T1000 (cell line): Measurements from ENCODE around the gene SLIRP.
"Not testable (repeated sequence)": the region's sequence is repeated elsewhere in the genome, so short reads cannot be mapped to it uniquely, and the experiment has no call there.

ENCODE experiments used
- DNase-seq: peaks from one replicate; lab custom pipeline; 2025; ENCODE audit warnings: mixed read lengths; lab: John Stamatoyannopoulos, UW

The SLIRP gene

DNA sequence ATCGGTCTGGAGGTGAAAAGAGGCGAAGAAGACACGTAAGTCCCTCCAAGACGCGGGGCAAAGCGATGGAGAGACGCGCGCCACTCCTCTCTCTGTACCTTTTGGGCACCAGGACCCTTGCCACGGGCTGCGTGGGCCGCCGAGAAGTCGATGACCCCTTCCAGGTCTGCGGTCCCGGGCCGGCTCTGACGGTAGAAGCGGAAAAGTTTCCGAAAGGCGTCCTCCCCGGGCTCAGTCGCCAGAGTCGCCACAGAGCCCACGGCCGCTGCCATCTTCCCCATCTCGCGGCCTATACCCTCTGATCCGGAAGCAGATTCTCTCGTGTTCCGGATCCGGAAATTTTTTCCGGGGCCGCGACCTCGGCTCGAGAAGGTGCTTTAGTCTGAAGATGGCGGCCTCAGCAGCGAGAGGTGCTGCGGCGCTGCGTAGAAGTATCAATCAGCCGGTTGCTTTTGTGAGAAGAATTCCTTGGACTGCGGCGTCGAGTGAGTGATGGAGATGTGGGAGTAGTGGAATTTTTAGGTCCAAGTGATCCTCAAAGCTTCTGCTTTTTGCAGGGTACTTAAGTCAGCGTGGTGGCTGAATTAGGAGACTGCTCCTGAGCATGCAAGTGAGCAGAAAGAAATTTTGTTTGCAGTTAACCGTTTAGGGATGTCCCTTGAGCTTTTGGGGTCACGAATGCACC is at the start of gene SLIRP, which contains the start of gene ALKBH1:
Gene SLIRP (plus strand): TSS at position 380 of the 685 bp plus-strand sequence. CDS start 9 bp downstream, at position 389.
Gene ALKBH1 (minus strand): TSS at position 300 of the 685 bp plus-strand sequence. CDS start 19 bp downstream, at position 281.
- DNase-seq: peak; percentile 63

DNA sequence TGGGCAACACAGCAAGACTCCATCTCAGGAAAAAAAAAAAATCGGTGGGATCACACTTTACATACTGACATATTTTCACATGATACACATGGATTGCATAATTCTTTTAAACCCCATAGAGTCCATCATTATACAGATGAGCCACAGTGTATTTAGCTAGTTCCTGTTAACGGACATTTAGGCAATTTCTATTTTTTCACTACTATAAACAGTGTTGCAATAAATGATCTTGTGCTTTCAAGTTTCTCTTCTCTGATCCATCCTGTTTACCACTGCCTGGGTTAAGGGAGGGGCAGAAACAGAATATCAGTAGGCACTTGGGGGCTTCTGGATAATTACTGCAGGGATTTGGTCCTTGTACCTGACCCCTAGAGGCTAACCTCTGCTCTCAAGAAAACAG is 48.1 kb upstream of the SLIRP start:
- DNase-seq: no peak

DNA sequence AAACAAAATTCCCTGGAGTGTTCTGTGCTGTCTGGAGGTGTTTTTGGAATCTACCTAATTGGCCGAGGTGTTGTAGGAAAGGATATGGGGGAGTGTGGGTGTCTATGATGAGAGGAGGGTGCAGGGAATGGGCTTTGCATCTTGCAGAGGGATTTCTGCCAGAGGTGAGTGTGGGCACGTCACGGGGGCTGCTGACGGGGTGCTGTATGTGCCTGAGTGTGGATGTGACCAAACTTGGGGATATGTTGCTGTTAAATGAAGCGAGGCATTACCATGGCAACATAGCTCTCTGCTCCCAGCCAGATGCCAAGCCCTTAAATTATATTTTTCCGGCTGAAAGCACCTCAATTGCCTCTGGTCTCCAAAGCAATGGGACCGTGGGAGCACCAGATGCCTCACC is 47.1 kb upstream of the SLIRP start:
- DNase-seq: no peak

DNA sequence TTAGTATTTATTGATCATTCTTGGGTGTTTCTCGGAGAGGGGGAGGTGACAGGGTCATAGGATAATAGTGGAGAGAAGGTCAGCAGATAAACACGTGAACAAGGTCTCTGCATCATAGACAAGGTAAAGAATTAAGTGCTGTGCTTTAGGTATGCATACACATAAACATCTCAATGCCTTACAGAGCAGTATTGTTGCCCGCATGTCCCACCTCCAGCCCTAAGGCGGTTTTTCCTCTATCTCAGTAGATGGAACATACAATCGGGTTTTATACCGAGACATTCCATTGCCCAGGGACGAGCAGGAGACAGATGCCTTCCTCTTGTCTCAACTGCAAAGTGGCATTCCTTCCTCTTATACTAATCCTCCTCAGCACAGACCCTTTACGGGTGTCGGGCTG is 46.3 kb upstream of the SLIRP start:
- DNase-seq: not testable (repeated sequence)

DNA sequence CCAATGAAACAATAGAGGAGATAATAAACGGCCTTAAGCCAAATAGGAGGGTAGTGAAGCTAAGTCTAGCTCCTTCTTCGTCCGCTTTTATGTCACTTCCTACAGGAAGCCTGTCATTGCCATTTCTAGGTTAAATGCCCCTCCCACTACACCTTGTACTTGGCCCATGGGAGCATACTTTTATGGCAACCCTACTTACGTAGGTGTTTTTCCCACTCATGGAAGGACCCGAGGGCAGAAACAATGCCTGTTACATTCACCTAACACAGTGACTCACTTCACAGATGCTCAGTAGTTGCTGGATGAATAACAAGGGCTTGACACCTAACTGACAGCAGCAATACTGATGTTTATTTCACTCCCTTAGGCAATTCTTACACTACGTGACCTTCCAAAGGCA is 44.6 kb upstream of the SLIRP start:
- DNase-seq: peak; percentile 16

DNA sequence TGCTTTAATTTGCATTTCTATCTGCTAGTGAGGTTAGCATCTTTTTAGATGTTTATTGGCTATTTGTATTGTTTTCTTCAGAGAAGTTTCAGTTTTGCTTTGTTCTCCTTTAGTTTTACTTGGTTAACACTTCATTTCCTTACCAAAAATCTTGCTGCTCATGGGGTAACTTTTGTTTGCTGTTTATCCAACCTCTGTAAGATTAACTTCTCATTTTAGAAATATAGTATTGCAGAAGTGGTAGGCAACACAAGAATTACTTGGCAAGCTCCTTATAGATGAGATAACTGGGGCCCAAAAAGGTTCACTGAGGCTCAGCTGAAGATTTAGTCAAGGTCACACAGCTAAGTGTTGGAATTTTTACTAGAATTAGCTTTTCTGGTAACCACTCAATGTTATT is 40.6 kb upstream of the SLIRP start:
- no peak for DNase-seq

DNA sequence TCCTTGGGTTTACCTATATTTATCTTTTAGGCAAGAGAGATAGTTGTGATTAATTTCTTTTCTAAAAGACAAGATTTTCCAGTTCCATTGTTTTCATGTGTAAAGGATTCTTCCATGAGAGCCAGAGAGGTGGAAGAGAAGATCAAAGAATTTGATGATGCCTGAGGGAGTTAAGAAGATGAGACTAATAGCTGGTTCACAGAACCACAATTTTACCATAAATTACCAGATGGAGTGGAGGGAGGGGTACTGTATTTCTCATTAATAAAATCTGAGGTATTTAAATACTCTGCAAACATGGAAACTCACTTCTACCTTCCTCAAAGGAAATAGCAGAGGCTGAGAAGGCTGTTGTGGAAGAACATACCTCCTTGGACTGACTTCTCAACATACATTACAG is 34.7 kb upstream of the SLIRP start:
- no peak for DNase-seq

DNA sequence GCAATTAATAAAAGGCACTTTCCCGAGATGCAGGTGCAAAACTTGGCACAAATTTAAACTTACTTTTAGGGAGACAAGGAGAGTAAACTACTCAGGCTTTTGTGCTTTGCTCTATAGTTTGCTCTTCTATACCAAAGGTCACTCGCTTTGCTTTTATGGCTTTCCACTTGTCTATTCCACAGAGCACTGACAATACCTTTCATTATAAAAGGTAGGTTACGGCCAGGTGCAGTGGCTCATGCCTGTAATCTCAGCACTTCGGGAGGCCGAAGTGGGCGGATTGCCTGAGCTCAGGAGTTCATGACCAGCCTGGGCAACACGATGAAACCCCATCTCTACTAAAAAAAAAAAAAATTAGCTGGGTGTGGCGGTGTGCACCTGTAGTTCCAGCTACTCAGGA is 33.0 kb upstream of the SLIRP start:
- no peak for DNase-seq

DNA sequence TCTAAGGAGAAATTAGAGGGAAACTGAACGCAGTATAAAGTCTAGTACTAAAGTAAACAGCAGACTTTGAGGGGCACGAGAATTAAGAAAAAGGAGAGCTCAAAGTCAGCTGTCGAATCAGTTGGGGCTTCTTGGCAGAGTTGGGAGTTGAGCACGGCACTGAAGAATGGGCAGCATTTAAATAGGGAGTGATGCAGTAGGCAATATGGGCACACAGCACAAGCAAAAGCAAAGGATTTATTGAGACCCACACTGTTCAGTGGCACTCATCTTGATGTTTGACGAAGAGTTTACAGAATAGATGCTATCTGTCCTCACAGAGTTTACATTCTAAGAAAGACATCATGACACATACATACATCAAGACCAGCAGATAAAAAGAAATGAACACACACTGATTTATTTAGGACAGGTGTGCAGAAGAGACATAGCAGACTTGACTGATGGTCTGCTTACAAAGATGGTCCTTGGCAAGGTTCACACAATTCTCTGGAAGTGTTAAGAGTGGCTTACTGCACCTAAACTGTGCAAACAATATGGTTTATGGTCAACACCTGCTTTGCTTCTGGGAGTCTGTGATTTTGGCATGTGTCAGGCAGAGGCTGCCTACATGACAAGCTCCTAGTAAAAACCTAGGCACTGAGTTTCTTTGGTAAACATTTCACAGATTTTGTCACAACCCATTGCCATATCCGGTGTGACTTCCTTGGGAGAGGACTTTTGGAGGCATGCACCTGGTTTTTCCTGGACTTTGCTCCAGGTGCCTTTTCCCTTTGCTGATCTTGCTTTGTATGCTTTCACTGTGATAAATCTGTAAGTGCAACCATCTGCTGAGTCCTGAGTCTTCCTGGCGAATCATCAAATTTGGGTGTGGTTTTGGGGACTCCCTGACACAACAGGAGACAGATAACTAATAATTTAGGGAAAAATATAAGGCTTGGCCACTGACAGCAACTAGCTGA is 26.4 kb upstream of the SLIRP start:
- no peak for DNase-seq

DNA sequence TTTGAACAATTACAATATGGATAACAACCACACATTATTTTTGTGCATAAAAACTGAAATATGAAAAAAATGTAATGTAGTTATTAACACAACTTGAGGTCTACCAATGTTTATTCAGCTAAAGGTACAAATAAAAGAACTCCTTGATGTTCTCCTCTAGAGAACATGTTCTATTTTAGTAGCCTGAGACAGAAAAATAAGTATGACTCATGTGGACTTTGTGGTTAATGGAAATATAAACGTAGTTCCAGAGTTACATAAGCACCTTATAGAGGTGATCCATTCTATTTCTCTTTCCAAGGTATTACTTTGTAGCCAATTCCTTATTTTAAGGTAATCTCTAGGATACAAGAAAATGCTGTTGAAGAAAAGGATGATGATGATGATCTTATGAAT is 25.7 kb upstream of the SLIRP start:
- no peak for DNase-seq

DNA sequence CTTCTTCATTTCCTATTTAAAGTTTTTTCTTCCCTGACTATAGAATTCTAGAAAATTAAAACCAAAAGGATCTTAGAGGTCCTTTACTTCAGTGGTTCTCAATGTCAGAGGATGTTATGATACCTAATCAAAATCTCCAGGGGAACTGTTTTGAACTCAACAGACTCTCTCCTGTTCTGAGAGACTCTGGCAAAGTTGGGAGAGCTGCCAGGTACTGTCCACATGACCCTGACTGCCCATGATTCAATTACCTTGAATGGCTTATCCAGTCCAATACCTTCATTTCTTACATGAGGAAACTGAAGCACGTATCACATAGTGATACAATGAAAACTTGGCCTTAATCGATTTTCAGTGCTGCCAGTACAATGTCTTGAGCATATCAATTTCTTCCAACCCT is 16.6 kb upstream of the SLIRP start:
- DNase-seq: no peak

DNA sequence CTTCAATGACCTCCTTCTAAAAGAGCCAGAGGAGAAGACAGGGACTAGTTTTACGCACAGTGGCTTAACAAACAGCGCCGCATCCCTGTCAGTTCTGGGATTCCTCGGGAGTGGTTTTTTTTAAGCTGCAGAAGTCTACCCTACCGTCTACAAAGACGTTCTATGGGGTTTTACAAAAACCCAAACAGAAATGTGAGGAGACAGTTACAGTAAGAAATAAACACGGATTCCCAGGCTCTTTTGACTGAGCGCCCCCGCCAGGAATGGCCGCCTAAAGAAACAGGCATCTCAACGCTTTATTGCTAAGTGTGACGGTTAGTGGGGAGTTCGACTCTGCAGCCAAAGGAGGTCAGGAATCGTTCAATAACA is 564 bp upstream of the SLIRP start:
- DNase-seq: no peak

DNA sequence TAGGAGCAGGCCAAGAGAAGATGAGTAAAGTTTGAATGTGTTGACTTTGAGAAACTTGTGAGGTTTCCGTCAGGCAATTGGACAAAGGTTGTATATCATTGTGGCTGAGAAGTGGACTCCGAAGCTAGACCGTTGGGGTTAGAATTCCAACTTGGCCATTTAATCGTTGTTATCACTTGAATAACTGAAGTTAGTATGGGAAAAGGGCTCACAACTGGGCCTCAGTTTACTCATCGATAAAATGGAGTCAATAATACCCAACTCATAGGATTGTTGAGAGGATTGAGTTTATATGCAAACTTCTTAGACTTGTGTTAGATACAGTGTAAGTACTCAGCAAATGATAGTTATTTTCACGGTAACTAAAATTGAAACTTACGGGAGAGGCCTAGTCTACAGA is 846 bp downstream of the SLIRP start:
- no peak for DNase-seq

DNA sequence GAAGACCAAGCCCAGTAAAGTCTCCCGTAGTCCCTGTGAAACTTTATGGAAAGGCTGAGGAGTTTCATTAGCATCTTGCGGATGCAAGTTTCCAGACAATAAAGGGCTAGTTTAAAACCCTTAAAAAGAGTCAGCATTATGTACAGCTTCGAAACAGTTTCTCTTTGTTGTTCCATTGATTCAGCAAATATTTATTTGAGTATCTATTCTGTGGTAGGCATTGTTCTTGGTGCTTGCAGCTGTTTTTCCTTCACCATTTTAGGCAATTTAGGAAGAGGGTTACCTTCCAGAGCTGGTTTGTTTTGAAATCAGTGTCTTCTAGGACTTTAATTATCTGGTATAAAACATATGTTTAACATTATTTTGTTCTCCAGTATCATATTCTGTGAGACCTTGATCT is 1.5 kb downstream of the SLIRP start:
- no peak for DNase-seq

DNA sequence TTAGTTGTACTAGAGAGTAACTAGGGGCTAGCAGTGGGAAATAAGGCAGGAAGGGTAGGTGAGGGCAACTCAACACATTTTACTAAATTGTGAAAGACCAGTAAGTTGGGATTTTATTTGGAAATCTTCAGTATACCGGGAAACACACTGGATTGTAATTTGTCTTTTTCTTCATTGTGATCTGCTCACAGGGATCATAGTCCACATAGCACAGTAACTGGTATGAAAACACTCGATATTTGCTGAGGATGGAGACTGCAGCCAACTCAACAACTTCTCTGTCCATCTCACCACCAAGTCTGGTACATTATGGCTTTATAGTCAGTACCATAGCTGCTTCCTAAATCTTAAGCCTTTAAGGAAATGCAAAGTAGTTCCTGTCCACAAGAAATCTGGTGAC is 2.5 kb downstream of the SLIRP start:
- DNase-seq: no peak

DNA sequence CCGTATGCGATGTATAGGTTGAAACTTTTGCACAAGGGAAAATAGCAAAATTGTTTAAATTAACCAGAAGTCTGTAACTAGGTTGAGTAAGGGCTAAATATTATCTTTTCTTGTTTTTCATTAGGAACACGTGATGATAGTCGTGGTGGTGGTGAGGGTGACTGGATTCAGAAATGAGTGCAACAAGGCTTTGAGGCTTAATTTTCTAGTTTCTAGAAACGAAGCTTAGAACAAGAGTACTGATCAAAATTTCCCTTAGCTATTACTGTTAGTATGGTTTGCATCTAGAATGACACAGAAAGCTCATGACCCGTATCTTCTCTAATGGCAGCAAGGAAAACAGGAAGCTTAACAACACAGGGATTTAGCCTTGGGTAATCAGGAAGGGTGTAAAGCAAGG is 7.0 kb downstream of the SLIRP start:
- DNase-seq: no peak

DNA sequence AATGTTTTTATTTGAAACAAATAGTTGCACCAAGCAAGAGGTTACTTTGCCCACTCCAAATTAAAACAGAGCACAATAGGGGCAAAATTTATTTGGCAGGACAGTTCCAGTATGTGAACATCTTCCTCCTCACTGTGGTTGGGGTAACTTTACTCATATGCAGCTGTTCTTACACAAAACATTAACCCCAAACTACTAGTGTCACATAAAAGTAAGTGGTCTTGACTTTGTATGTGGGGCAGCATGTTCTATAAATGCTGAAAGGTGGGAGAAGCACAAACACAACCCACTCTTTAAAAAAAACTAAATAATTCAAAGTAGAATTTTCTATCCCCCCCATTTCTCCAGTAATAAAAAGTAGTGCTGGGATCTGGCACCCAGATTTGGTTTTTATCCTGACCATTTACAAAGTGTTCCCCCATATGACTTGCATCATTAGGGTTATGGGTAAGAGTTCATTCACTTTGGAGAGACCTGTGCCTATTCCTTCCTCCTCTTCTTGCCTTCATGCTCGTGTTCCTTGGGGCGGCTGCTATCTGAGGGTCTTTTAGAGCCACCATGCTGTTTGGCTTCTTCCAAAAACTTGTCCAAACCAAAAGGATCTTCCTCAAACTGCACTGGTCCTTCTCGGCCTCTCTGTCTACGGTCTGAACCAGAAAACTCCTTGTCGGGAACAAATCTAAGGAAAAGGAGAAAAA is 9.9 kb downstream of the SLIRP start:
- no peak for DNase-seq

DNA sequence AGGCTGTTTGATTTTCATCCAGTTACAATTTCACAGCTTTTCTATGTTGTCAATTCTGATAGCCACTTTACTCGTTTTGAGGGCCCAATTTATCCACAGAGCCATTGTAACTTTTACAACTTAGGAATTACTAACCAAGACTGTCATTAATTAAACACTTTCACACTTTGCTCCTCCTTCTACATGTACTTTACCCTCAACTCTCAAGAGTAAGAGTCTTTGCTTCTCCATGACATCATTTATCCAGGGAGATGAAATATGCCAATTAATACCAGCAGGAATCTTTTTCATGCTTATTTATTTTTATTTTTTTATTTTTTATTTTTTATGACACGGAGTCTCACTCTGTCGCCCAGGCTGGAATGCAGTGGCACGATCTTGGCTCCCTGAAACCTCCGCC is 13.5 kb downstream of the SLIRP start:
- DNase-seq: no peak

DNA sequence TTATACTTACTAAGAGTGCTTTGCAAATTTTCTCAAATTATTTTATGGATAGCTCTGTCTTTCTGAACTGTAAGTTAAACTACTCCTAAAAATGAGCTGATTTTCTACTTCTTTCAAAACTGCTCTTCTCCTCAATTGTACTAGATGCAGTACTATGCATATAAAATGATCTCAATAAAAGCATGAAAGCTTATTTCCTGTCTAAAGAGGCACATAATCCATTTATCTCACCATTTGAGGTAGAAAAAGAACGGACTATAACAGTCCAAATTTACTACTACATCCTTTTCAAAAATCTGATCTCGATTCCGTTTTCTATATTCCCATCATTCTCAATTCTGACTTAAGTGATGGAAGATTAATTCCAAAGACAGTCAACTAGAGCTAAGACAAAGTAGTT is 14.4 kb downstream of the SLIRP start:
- DNase-seq: no peak

DNA sequence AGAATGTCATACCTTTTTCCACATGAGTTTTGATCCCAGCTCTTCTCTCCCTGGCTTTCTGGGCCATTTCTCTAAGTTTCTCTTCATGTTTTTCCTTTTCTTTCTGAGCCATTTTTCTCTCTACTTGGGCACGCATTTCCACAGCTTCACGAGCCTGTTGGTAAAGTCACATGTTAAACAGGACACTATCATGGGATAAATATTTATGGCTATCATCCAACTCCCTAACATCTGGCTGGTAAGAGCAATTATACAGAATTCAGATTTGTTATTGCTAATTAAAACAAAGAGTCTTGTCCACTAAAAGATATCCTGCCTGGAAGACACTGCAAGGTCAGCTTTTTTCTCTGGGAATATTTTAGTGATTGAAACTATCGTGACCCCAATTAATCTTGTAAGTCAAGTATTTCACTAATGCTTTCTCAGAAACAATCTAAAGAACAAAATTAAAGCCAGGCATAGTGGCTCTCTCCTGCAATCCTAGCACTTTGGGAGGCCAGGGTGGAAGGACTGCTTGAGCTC is 23.1 kb downstream of the SLIRP start:
- DNase-seq: no peak

DNA sequence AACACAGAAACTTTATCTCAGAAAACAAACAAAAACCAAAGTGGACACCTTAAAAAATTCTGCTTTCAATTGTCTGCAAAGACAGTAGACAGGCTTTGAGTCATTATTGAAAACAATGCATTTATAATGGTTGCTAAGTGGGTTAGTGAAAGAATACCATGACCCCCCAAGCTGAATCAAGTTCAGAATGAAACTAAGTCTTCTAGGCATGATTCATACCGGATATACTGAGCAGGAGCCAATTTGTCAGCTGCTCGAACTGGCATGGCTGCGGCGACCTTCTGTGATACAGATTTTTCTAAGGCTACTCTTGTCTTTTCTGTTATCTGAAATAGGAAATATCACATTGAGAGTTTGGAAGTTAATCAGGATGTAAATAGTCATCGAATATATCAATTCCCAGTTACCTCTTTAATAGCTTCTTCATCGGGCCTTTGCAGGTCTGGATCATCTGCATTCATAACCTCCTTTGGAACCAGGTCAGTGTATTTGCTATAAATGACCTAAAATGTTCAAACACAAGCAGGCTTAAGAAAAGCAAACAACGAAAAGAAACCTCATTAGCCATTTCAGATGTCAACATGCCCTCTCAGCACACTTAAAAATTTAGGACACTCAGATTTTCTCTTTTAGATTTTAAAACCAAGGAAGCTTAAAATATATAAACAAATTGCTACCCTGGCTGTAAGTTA is 30.8 kb downstream of the SLIRP start:
- DNase-seq: no peak

DNA sequence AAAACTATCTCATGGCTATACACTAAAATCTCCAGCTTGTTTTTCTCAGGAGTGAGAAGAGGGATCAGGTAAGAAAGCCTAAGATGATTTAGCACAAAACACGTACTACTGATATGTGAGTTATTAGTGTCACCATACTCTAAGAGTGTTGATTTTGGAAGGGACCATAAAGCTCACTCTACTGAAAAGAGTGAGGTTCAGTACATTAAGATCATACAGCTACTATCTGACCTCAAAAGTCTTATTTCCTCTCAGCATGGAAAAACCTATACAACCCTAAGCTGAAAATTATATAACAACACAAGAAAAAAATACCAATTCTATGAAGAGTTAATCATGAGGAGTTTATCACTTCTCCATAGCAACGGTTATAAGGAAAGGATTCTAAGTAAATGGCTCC is 33.5 kb downstream of the SLIRP start:
- no peak for DNase-seq
